CD4-positive, alpha-beta T cell treated with Interferon alpha-2 for 1 hour (primary cell): ENCODE data around the gene PRR20G.

Experiments used
- DNase-seq, 2 donors: peaks; one replicate each; pipeline ENCODE4 v3.0.0-alpha.2; 2020 to 2022

Gene PRR20G

DNA sequence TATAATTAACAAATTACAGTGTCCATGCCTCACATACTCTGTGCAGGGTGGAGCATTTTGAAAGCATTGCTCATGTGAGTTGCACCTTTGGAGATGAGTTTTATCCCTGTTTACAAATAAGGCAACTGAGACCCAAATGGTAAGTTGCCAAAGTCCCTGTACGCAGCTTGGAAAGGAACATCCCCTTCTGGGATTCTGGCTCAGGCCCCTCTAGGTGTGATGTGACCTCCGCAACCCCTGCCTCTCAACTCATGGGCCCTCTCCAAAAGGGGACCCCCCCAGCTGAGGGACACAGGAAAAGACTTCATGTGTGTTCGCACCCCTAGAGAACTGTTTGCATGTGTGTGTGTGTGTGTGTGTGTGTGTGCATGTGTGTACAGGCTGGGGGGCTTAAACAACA, 25.3 kb downstream of the PRR20G start:
- DNase-seq = no peak

DNA sequence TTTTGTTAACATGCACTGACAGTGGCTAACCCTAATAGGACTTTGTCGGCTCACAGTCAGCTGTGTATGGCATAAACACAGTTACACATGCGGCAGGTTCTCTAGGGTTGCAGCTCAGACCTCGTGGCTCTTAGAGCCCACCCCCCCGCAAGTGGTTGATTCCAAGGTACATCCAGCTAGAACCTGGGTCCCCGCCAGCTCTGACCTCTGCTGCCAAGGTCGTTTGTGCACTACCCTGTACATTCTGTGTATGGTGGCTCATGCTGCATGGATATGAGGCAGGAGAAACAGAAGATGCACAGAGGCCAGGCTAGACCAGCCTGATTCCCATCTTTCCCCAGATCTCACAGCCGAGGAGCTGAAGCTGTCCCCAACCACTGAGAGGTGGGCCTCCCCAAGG, 25.9 kb downstream of the PRR20G start:
- DNase-seq = no peak

DNA sequence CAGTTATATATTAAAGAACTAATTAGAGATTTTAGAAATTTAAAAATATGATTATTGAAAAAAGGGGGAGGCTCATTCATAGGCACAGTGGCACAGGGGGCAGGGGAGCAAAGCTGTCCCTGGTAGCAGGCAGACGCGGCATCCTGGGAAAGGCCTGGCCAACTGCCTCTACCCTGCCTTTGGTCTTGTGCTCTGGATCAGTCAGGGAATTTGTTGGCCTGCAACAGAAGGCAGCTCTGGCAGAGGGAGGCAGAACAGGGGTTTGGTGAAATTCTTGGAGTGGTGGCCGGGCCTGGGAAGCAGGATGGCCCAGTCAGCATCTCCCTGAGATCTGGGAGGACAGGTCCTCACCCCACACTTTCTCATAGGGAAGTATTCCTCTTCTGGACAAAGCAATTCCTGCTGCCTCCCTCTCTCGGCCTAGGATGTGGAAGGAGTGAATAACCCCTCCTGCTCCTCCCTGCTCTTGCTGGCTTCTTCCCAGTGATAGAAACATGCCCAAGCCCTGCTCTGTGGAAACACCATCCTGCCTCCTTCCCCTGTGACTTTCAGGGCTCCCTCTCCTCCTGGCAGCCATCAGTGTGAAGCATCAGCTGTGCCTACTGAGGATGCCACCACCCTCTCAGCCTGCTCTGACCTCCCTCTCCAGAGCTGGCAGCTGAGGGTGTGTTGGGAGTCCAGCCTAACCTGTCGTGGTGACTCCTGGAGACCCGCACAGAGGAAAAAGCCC, 26.9 kb downstream of the PRR20G start:
- DNase-seq = no peak

DNA sequence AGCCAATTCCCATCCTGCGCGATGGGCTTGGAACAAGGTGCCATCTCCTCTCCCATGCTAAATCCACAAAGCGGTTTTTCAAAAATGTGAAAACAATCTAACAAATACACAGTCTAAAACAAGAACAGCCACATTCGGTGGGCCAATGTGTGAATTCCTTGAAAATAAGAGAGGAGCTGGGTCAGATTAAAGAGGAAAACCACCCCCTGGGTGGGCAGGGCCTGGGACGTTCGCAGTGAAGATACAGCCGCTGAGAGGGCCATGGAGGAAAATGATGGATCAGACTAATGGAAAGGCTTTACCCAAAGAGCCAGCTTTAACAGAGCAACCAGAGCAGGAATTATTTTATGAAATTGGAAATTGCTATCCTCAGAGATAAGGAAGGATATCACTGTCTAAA, 27.4 kb downstream of the PRR20G start:
- no peak for DNase-seq

DNA sequence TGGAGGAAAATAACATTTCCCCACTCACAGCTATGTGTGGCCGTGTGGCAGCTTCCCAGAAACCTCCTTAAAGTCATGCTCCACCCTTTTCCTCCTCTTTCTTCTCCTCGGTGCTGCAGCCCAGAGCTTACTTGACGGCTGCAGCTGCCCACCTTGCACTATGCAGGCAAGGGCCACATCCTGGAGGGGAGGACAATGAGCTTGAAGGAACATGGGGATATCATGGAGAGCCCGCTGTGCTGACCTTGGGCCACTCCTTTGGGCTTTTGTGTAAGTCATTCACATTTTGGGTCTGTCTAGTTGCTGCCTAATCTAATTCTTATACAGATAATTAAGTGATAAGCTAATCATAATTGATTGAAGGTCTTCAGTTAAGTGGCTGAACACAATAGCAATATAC, 28.0 kb downstream of the PRR20G start:
- no peak for DNase-seq

DNA sequence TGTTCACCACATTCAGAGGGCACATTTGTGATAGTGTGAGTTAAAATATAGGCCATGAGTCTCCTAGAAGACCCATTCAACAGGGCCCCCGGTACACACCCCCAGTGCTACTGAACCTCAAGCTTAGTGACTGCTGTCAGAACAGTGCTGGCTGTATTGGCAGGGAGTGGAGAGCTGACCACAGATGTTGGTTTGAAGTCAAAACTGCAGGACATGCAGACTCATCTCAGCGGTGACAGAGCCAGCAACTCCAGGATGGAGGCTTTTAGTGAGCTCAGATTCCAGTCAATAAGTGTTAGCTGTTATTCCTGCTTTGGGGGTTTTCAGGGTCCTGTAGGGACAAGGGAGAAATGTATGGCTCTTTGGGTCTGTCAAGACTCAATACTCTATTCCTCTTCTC, 29.1 kb downstream of the PRR20G start:
- no peak for DNase-seq

DNA sequence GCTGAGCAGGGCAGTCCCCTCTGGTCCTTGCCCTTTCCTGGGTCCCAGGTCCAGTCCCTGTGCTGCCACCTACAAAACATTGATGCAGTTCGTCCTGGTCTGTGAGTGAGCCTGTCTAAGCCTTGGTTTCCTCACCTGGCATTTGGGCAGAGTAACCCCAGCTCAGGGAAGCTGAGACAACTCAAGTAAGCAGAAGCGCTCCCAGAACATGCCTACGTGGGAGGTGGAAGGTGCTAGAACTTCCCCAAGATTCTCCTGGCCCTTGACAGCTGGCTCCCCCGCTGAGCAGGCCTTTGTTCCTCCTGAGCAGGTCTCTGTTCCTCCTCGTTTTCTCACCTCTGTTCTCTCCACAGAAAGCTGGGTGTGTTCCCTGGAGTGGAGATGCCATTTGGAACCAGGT, 30.5 kb downstream of the PRR20G start:
- no peak for DNase-seq

DNA sequence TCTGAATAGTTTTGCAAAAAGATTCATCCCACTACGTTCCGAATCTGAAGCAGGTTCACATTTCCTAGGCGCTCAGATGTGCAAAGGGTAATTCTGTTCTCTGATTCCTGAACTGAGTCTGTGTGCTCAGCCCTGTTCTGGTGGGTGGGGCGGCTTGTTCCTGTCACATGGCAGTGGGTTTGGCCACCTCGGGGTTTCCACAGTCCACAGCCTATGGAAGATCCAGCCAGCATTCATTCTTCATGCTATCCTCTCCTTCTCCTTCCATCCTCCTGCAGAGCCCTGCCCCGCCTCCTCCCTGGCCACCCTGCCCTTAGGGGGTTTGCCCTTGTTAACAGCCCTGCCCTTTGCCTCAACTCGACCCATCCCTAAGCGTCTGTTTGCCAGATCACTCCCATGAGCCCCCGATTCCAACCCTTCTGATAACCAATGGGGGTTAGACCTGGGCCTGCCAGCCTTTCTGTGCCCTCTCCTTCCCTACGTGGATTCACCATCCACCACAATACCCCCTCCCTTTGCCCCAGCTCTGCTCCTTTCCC, 31.0 kb downstream of the PRR20G start:
- no peak for DNase-seq

DNA sequence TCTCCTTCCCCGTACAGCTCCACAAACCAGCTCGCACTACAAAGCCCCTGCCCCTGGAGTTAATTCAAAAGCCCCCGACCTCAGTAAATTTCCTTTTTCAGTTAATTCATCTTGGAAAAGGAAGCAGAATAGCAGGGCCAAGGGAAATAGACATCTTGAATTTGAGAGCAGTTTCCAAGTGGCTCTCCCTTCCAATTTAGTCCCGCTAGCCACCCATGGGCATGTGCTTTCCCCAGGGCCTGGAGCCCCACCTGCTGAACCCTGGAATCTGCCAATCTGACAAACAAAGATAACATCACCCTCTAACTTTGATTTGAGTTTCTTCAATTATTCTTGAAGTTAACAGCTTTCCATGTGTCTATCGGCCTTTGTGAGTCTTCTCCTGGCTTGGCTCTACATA, 31.7 kb downstream of the PRR20G start:
- no peak for DNase-seq

DNA sequence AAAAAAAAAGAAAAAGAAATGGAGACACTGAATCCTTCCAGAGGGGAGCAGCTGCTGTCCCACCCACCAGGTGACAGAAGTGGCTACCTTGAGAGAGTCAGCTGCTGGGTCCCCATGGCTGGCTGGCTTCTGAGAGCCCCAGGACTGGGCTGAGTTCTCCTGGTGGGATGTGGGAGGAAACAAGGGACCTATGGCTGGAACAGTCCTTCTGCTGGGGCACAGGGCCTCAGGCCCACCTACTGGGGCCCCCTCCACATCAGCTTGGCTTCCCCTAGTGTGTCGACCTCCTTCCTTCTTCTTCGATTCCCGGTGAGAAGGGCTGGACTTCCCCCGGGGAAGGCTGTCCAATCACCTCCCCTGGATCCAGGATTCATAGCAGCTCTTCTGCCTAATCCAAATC, 32.3 kb downstream of the PRR20G start:
- DNase-seq = no peak

DNA sequence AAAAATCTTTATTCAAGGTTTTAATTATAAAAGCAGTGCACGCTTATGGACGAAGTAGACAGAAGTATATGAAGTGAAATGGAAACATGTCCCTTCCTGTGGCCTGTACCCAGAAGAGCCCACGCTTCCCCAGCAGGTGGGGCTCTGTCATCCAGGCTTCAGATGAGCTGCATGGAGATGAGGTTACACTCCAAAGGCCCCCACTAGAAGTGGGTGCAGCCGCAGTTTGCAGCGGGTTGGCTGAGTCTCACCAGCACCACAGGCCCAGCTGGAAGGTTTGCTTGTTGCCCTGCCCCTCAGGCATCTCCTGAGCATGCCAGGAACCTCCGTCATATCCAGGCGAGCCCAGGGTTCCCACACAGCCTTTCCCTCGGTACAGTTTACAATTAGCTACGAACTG, 33.1 kb downstream of the PRR20G start:
- no peak for DNase-seq

DNA sequence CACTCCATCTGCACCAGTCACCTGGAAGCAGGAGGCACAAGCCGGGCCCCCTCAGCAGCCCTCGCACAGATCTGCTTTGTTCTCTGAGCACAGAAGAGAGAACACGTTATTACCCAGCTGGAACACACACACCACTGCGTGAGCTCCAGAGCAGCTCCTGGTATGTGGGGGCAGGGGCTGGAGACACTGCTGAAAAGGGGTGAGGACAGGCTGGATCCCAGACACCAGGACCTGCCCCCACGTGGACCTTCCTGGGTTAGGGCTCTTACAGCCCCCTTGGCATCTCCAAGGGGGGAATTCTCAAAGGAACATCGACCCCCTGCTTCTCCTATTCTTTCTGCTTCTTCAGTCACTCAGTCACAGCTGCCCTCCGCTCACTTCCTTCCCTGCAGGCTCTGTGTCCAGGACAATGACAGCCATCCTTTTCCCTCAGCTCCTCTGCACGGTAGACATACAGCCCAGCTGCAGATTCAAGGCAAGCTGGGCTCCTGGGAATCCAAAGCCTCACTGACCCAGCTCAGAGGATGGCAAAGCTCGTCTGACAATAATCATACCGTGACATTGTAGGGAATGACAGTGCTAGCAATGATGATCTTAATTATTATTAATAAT, 33.7 kb downstream of the PRR20G start:
- no peak for DNase-seq

DNA sequence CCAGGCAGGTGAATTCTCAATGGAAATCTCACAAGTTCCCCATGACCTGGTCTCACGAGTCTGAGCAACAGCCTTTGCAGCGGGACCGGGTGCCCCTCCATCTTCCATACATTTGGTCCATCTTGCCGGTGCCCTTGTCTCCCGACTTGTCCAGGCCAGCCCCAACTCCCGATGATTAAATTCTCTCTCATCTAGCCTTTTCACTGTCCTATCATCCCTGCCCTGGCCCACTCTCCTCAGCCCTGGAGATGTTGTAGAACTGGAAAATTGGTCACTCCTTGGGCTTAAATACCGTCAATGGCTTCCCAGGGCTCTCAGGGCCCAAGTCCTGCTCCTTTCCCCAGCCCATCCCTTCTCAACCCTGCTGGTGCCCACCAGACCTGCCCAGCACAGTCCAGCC, 34.4 kb downstream of the PRR20G start:
- DNase-seq = no peak

DNA sequence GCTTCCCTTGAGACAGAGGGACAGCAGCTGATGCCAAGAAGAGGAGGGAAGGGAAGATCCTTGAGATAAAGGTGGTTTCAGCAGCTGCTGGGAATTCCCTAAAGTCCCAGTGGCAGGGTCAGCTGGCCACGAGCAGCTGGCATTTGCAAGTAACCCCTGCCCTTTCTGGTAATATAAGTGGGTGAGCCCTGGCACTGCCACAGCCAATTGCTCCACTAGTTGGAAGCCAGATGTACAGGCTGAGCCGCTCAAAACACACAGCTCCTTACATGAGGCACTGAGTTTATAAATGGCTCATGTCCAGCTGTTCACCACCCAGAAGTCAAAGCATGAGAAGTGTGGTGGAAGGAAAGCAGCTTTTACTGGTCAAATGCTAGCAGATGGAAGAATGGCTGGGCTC, 35.4 kb downstream of the PRR20G start:
- DNase-seq = no peak

DNA sequence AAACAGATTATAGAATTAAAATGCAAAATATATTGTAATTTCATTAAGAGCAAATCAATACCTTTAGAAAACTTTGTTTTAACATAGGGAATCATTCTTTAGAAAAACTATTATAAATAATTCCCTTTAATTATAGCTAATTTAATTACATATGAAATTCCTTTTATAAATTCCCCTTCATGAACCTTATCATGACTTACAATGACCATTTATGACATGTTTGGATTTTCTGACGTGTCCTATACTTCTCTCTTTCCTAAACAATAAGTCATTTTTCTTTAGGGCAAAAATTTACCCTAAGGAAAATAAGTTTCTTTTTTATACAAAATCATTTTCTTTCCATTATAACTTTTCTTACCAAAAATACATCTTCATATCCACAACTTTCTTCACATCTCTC, 37.8 kb downstream of the PRR20G start:
- DNase-seq = no peak

DNA sequence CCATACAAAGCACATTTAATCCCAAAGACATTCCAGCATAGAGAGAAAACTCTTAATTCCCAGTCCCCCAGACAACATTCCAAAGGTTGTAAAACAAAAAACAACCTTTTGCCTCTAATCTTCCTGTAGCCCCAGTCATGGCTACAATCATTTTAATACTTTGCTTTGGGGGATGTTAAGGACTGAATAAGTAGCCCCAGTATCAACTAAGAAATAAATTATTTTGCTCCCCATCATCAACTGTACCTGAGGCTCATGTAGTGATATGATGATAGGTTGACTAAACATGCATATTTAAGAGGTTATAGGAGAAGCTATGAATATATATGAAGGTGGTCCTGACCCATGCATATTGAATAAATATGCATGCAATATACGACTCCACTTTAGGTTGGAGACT, 40.6 kb downstream of the PRR20G start:
- no peak for DNase-seq

DNA sequence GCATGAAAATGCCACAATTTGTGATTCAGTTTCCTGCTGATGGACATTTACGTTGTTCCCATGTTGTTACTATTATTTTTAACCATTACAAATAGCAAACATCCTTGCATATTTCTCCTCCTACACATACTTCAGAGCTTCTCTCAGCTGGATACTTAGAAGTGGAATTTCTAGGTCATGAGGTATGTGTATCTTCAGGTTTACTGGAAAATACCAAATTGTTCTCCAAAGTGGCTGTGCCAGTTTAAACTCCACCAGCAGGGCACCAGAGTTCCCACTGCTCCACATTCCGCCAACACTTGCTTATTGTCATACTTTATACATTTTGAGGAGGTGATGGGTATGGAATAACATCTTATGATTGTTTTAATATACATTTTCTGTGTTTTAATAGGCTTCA, 49.2 kb downstream of the PRR20G start:
- DNase-seq = no peak

DNA sequence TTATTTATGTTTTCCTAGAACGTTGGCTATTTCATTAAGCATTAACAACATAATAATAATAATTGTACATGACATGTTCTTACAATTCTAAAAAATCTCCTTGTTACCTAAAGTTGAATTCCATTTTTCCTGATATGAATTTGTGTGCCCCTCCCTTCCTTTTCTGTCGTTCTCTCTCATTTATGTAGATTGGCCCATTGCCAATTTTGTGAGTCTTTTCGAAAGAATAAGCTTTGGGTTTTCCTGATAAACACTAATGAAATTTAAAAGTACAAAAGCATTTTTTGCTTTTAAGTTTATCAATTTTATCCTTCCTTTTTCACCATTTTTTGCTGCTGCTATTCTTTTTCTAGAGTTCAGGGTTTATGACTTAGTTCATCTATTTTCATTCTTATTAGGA, 50.0 kb downstream of the PRR20G start:
- DNase-seq = no peak

DNA sequence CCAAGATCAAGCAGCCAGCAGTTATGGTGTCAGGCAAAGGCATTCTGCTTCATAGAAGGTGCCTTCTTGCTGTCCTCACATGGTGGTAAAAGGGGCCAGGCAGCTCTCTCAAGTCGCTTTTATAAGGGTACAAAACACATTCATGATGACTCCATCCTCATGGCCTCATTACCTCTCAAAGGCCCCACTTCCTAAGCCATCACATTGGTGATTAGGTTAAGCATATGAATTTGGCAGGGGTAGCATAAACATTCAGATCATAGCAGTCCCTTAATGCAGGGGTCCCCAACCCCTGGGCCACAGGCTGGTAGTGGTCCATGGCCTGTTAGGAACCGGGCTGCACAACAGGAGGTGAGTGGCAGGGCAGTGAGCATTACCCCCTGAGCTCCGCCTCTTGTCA, 52.1 kb downstream of the PRR20G start:
- DNase-seq = no peak

DNA sequence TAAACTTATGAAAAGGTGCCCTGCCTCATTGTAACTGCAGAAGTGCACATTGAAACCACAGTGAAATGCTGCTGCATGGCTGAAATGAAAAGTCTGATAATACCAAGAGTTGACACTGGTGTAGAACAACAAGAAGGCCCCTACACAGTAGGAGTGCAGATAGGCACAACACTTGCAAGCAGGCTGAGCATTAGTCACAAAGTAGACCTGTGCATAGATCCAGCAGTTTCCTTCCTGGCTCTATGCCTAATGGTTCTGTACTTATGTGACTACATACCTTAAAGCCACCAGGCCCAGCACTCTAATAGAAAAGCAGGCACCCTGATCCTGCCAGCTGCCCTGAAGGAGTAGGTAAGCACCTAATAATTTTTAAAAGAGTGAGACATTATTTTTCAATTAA, 53.1 kb downstream of the PRR20G start:
- no peak for DNase-seq
